ENCODE results near the gene RTN4IP1.

GRCh38 chr6:106534564-106534982, 94.7 kb downstream of the RTN4IP1 start:
- no peak for TF ChIP-seq POLR2A (IDR thresholded peaks at IDR 0.05)
- no peak for TF ChIP-seq CTCF (IDR thresholded peaks at IDR 0.05)
